ENCODE measurements around the gene AIG1. TPM values are rescaled to one million over a fixed set of nuclear protein-coding genes. Genes with fewer than 3 reads are reported as not detected.

Gene AIG1
- total and polyA plus RNA-seq, 4 donors, result 19.9 to 31.7 (median 27.3) TPM

GRCh38 chr6:143064951-143065683 is 4.4 kb downstream of the AIG1 start:
- ATAC-seq (ENCODE audit: insufficient read depth, low FRiP score) (no peak), DNase-seq (no peak)
- H3K27me3 ChIP-seq (ENCODE audit: control insufficient read depth in 3 of 3, insufficient read depth in 3 of 3, low read length in 2 of 3), result no peaks in the 10 kb centered on the region
- no peaks in the 10 kb centered on the region for H3K36me3 ChIP-seq (ENCODE audit: control insufficient read depth in 4 of 4, insufficient read depth in 4 of 4, low read length in 4 of 4)
- no peaks in the 10 kb centered on the region for H3K9me3 ChIP-seq (ENCODE audit: control insufficient read depth in 4 of 4, insufficient read depth in 3 of 4, low read length in 3 of 4)
- H3K4me1 ChIP-seq (ENCODE audit: control insufficient read depth in 5 of 5, insufficient read depth in 5 of 5, low read length in 5 of 5), result peaks cover 0 to 7% (median 3%) of the 10 kb centered on the region in 5 donors
- H3K4me3 ChIP-seq, result no peak overlapping the region
- 37 to 66% methylated on average over 4 of the region's 4 CpGs for WGBS, 2 donors
- H3K9ac ChIP-seq (ENCODE audit: insufficient read depth in 1 of 2, low read length in 2 of 2), result no peak overlapping the region
- TF ChIP-seq CTCF (IDR thresholded peaks at IDR 0.05; ENCODE audit: control extremely low read depth, extremely low read depth), result no peak
- no peak overlapping the region for H3K27ac ChIP-seq (ENCODE audit: low read depth in 1 of 2, low read length in 1 of 2)

- Histone ChIP-seq H3K4me3 (no peak overlapping the region), H3K9me3 (ENCODE audit: control insufficient read depth in 4 of 4, insufficient read depth in 3 of 4, low read length in 3 of 4) (no peaks in the 10 kb centered on the region), H3K36me3 (ENCODE audit: control insufficient read depth in 4 of 4, insufficient read depth in 4 of 4, low read length in 4 of 4) (no peaks in the 10 kb centered on the region), H3K27ac (ENCODE audit: low read depth in 1 of 2, low read length in 1 of 2) (no peak overlapping the region), H3K9ac (ENCODE audit: insufficient read depth in 1 of 2, low read length in 2 of 2) (no peak overlapping the region), H3K4me1 (ENCODE audit: control insufficient read depth in 5 of 5, insufficient read depth in 5 of 5, low read length in 5 of 5) (no peaks in the 10 kb centered on the region), H3K27me3 (ENCODE audit: control insufficient read depth in 3 of 3, insufficient read depth in 3 of 3, low read length in 2 of 3) (no peaks in the 10 kb centered on the region)
- 96 to 100% methylated on average over 1 of the region's 1 CpG for WGBS, 2 donors
- ATAC-seq (ENCODE audit: insufficient read depth, low FRiP score) (no peak), DNase-seq (no peak)
- no peak for TF ChIP-seq CTCF (IDR thresholded peaks at IDR 0.05; ENCODE audit: control extremely low read depth, extremely low read depth)
Measured at GRCh38 chr6:143068001-143068400, 7.3 kb downstream of the AIG1 start.

- Histone ChIP-seq H3K9ac (ENCODE audit: insufficient read depth in 1 of 2, low read length in 2 of 2) (no peak overlapping the region), H3K36me3 (ENCODE audit: control insufficient read depth in 4 of 4, insufficient read depth in 4 of 4, low read length in 4 of 4) (peaks cover 0 to 3% (median under 1%) of the 10 kb centered on the region in 4 donors), H3K4me1 (ENCODE audit: control insufficient read depth in 5 of 5, insufficient read depth in 5 of 5, low read length in 5 of 5) (no peaks in the 10 kb centered on the region), H3K27ac (ENCODE audit: low read depth in 1 of 2, low read length in 1 of 2) (no peak overlapping the region), H3K4me3 (no peak overlapping the region), H3K9me3 (ENCODE audit: control insufficient read depth in 4 of 4, insufficient read depth in 3 of 4, low read length in 3 of 4) (peaks cover 0 to 4% (median 0%) of the 10 kb centered on the region in 4 donors), H3K27me3 (ENCODE audit: control insufficient read depth in 3 of 3, insufficient read depth in 3 of 3, low read length in 2 of 3) (no peaks in the 10 kb centered on the region)
- ATAC-seq (ENCODE audit: insufficient read depth, low FRiP score) (no peak), DNase-seq (no peak)
- WGBS, 2 donors, result 92 to 98% methylated on average over 3 of the region's 3 CpGs
- no peak for TF ChIP-seq CTCF (IDR thresholded peaks at IDR 0.05; ENCODE audit: control extremely low read depth, extremely low read depth)
Measured at GRCh38 chr6:143074101-143074500, 13.4 kb downstream of the AIG1 start.
